GM23248 (cell line): ENCODE measurements around the gene MTHFD2L.

Source experiments
- EZH2 ChIP-seq: fragments of 200-600 bp; sonication (generic); IDR thresholded peaks from 2 replicates; pipeline ENCODE4 v1.6.1; 2018; ENCODE audit warnings: antibody characterized with exemption, mild to moderate bottlenecking; ENCODE audit not compliant: insufficient read depth, poor library complexity, severe bottlenecking
- EZH2phosphoT487 ChIP-seq: fragments of 200-600 bp; sonication (generic); IDR thresholded peaks from 2 replicates; pipeline ENCODE4 v1.6.1; 2018; ENCODE audit warnings: antibody characterized with exemption, moderate library complexity, mild to moderate bottlenecking, low read depth; ENCODE audit not compliant: insufficient read depth

DNA sequence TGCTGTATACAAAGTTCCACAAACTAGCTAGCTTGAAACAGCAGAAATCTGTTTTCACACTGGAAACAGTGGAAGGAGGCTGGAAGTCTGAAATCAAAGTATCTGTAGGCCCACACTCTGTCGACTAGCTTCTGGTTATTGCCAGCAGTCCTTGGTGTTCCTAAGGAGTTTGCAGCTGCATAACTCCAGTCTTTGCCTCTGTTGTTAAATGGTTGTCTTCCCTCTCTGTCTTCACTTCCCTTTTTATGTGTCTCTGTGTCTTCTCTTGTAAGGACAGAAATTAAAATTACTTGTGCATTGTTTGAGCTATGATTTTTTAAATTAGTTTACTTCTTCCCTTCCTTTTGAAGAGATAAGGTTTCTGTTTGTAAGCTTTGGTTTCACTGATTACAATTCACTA lies 8.2 kb downstream of the MTHFD2L start:
- TF ChIP-seq EZH2 (no peak), EZH2phosphoT487 (no peak)
